Endothelial cell of umbilical vein (primary cell): ENCODE measurements around the gene PTPN14. TPM values are rescaled to one million over a fixed set of nuclear protein-coding genes. Genes with fewer than 3 reads are reported as not detected.

Experiments
- BruUV-seq: library from RNA; stranded (reverse); fragments of 400-500 nt; replicated peaks from 2 replicates; lab custom pipeline; 2021; lab: Mats Ljungman, UMichigan
- CTCF ChIA-PET: fragments of 300-600, 350-600 bp; sonication (Branson Sonifier 250); formaldehyde crosslinking; loops from one replicate; lab custom pipeline; 2021; ENCODE audit warnings: antibody characterized with exemption, inconsistent platforms; lab: Charles Lee
- POLR2A ChIA-PET: fragments of 300-600, 350-600 bp; sonication (Branson Sonifier 250); formaldehyde crosslinking; loops from one replicate; lab custom pipeline; 2021; ENCODE audit warnings: antibody characterized with exemption, inconsistent platforms; lab: Charles Lee
- DNase-seq: peaks from one replicate; pipeline ENCODE4 v3.0.0-alpha.2; 2011; ENCODE audit warnings: low read depth, low spot score
- FAIRE-seq: peaks from 2 replicates; lab custom pipeline; 2011; peaks lifted over from hg19 to GRCh38; lab: Jason Lieb, UNC
- H2AFZ ChIP-seq: 2 replicates; pipeline ENCODE4 v1.6.0; 2012; ENCODE audit warnings: low read depth, low read length, control low read depth, inconsistent platforms
- H3K27ac ChIP-seq: 2 replicates; pipeline ENCODE4 v1.5.1; 2011; ENCODE audit warnings: low read depth, mild to moderate bottlenecking, control low read depth, low read length, moderate library complexity; ENCODE audit not compliant: insufficient read depth
- H3K27me3 ChIP-seq, 2 experiments: 2 replicates each; pipeline versions ENCODE4 v1.6.0 to v1.6.1; 2011; ENCODE audit warnings: low read length in 2 of 2, mixed read lengths in 1 of 2; ENCODE audit not compliant: control insufficient read depth in 2 of 2, insufficient read depth in 2 of 2
- H3K36me3 ChIP-seq, 2 experiments: 2 replicates in 1 of 2; 3 replicates in 1 of 2; pipeline ENCODE4 v1.5.1; 2011; ENCODE audit warnings: low read length in 2 of 2, mild to moderate bottlenecking in 1 of 2, moderate library complexity in 1 of 2; ENCODE audit not compliant: control insufficient read depth in 2 of 2, insufficient read depth in 2 of 2; ENCODE audit errors: extremely low read depth in 1 of 2
- H3K4me1 ChIP-seq: 3 replicates; pipeline ENCODE4 v1.5.1; 2011; ENCODE audit warnings: mild to moderate bottlenecking, low read length; ENCODE audit not compliant: control insufficient read depth, insufficient read depth; ENCODE audit errors: extremely low read depth
- H3K4me2 ChIP-seq: 2 replicates; pipeline ENCODE4 v1.6.1; 2011; ENCODE audit warnings: low read length, control low read depth, mixed read lengths; ENCODE audit not compliant: insufficient read depth
- H3K4me3 ChIP-seq, 3 experiments: fragments of 200-600 bp in 1 of 3; sonication (generic), shearing (Covaris generic) in 1 of 3; replicated peaks in 1 of 3; 2 replicates each; pipeline ENCODE4 v1.5.1; 2011 to 2016; ENCODE audit warnings: control low read depth in 3 of 3, low read length in 3 of 3, mild to moderate bottlenecking in 2 of 3, inconsistent platforms in 1 of 3, low read depth in 1 of 3, moderate library complexity in 1 of 3; ENCODE audit not compliant: insufficient read depth in 1 of 3
- H3K79me2 ChIP-seq: 2 replicates; pipeline ENCODE4 v1.6.0; 2012; ENCODE audit warnings: low read length, inconsistent platforms; ENCODE audit not compliant: control insufficient read depth, insufficient read depth
- H3K9ac ChIP-seq: replicated peaks from 2 replicates; pipeline ENCODE3; 2011; ENCODE audit warnings: low read length, control low read depth; ENCODE audit not compliant: insufficient read depth; ENCODE audit errors: extremely low read depth
- H3K9me1 ChIP-seq: replicated peaks from 3 replicates; pipeline ENCODE4 v1.6.0; 2011; ENCODE audit warnings: mild to moderate bottlenecking, low read length; ENCODE audit not compliant: control insufficient read depth, insufficient read depth; ENCODE audit errors: extremely low read depth
- H3K9me3 ChIP-seq: replicated peaks from 2 replicates; pipeline ENCODE4 v1.5.1; 2012; ENCODE audit warnings: low read length, inconsistent platforms; ENCODE audit not compliant: control insufficient read depth, insufficient read depth
- H4K20me1 ChIP-seq: replicated peaks from 2 replicates; pipeline ENCODE3; 2011; ENCODE audit warnings: mild to moderate bottlenecking, low read length; ENCODE audit not compliant: control insufficient read depth, insufficient read depth; ENCODE audit errors: extremely low read depth
- CTCF ChIP-seq, 2 donors: IDR thresholded peaks; 1 replicate in 1 of 2; 2 replicates in 1 of 2; pipeline ENCODE4 v1.5.1; 2011; ENCODE audit warnings: low read length in 2 of 2, mild to moderate bottlenecking in 2 of 2, moderate library complexity in 2 of 2, control low read depth in 1 of 2, inconsistent platforms in 1 of 2, low read depth in 1 of 2; ENCODE audit not compliant: insufficient read depth in 1 of 2; ENCODE audit errors: extremely low read depth in 1 of 2
- EZH2 ChIP-seq: IDR thresholded peaks from 2 replicates; pipeline ENCODE4 v1.6.1; 2012; ENCODE audit warnings: borderline replicate concordance, low read depth, mild to moderate bottlenecking, moderate library complexity, low read length, inconsistent platforms; ENCODE audit not compliant: severe bottlenecking
- FOS ChIP-seq: IDR thresholded peaks from 2 replicates; pipeline ENCODE4 v1.6.1; 2011; ENCODE audit warnings: mild to moderate bottlenecking, low read length, moderate library complexity, borderline replicate concordance; ENCODE audit not compliant: insufficient read depth
- GATA2 ChIP-seq: IDR thresholded peaks from 2 replicates; pipeline ENCODE4 v1.7.0; 2011; ENCODE audit warnings: low read depth, mild to moderate bottlenecking, moderate library complexity, mixed read lengths, low read length; ENCODE audit not compliant: insufficient read length, insufficient read depth
- JUN ChIP-seq: IDR thresholded peaks from 2 replicates; pipeline ENCODE4 v1.6.1; 2011; ENCODE audit warnings: borderline replicate concordance, low read depth; ENCODE audit not compliant: insufficient read length, insufficient read depth
- MAX ChIP-seq: IDR thresholded peaks from 2 replicates; pipeline ENCODE4 v1.6.1; 2011; ENCODE audit not compliant: insufficient read depth, insufficient read length
- MYC ChIP-seq: IDR thresholded peaks from one replicate; pipeline ENCODE4 v1.6.1; 2011; ENCODE audit warnings: mild to moderate bottlenecking, low read depth, low read length
- POLR2A ChIP-seq: IDR thresholded peaks from 2 replicates; pipeline ENCODE4 v1.6.1; 2012; ENCODE audit warnings: low read depth, mild to moderate bottlenecking, control low read depth, low read length
- POLR2AphosphoS5 ChIP-seq: IDR thresholded peaks from 2 replicates; pipeline ENCODE4 v1.6.1; 2012; ENCODE audit warnings: low read depth, mild to moderate bottlenecking, control low read depth, low read length, moderate library complexity; ENCODE audit not compliant: insufficient read depth
- dilution Hi-C: fragments of 300-500 bp; cut with MboI; formaldehyde crosslinking; loops from one replicate; pipeline ENCODE4 v1.15.0; 2019; ENCODE audit warnings: low sequenced_read_pairs; ENCODE audit not compliant: extremely low pct_ligation_motif_present
- intact Hi-C: fragments of 100-400 bp; cut with micrococcal nuclease; formaldehyde crosslinking; loops from one replicate; pipeline ENCODE4 v1.10.0; 2022
- polyA plus RNA-seq, 4 experiments: library from polyadenylated mRNA; depleted of rRNA in 3 of 4; stranded (reverse) in 3 of 4; unstranded in 1 of 4; fragments of >200 nt; gene quantifications; 2 replicates each; pipeline versions ENCODE4 v1.2.1 to v1.2.3, GENCODE V29; 2011 to 2012; ENCODE audit warnings: missing spikeins in 1 of 4
- total RNA-seq: library from RNA; stranded (reverse); gene quantifications from 2 replicates; pipeline ENCODE4 v1.2.3, GENCODE V29; 2021

PTPN14 gene
- total and polyA plus RNA-seq, 2 donors (not counting 3 experiments of a cell fraction or from before 2014, with no cell fraction given) = 18.5 to 93.0 TPM

GRCh38 chr1:214321705-214322453 is 229.5 kb downstream of the PTPN14 start:
- Histone ChIP-seq H4K20me1 (no peaks in the 10 kb centered on the region), H3K4me2 (no peak overlapping the region), H3K9ac (no peak overlapping the region), H3K36me3 (no peaks in the 10 kb centered on the region), H3K9me1 (no peaks in the 10 kb centered on the region), H3K79me2 (no peaks in the 10 kb centered on the region), H3K9me3 (no peaks in the 10 kb centered on the region), H3K4me3 (no peak overlapping the region), H2AFZ (no peak overlapping the region), H3K27me3 (no peaks in the 10 kb centered on the region), H3K27ac (no peak overlapping the region), H3K4me1 (no peaks in the 10 kb centered on the region)
- dilution Hi-C loops (no loop called here), intact Hi-C loops (no loop called here)
- DNase-seq (no peak), FAIRE-seq (no peak)
- BruUV-seq = no TSS peak
- POLR2A ChIA-PET = no interaction called here
- no peak for TF ChIP-seq EZH2
- TF ChIP-seq POLR2A = no peak
- no peak for TF ChIP-seq CTCF (IDR thresholded peaks at IDR 0.05; ENCODE audit: extremely low read depth in 1 of 2, insufficient read depth in 1 of 2, low read depth in 1 of 2, low read length in 2 of 2)
- TF ChIP-seq POLR2AphosphoS5 = no peak
- no peak for TF ChIP-seq MYC
- no peak for TF ChIP-seq GATA2
- no peak for TF ChIP-seq JUN
- TF ChIP-seq FOS = no peak
- no peak for TF ChIP-seq MAX
- CTCF ChIA-PET = interaction anchor here (1.2 to 2.1 kb wide), 3 partner anchors 10 to 108 kb away, joined by 6 to 16 read pairs (median 9); no protein-coding TSS in a partner anchor
